Fibroblast of lung (primary cell): ENCODE results near the gene IL20RB.

Experiments used
- CTCF ChIP-seq, 2 donors: IDR thresholded peaks in 1 of 2; conservative IDR thresholded peaks in 1 of 2; 1 replicate in 1 of 2; 2 replicates in 1 of 2; pipeline ENCODE4 v1.5.1; 2011 to 2012; ENCODE audit warnings: low read length in 2 of 2, control low read depth in 1 of 2, inconsistent platforms in 1 of 2, low read depth in 1 of 2, mild to moderate bottlenecking in 1 of 2
- EZH2 ChIP-seq: IDR thresholded peaks from 2 replicates; pipeline ENCODE4 v1.5.1; 2012; ENCODE audit warnings: low read length, control low read depth, mild to moderate bottlenecking; ENCODE audit errors: missing control alignments

DNA sequence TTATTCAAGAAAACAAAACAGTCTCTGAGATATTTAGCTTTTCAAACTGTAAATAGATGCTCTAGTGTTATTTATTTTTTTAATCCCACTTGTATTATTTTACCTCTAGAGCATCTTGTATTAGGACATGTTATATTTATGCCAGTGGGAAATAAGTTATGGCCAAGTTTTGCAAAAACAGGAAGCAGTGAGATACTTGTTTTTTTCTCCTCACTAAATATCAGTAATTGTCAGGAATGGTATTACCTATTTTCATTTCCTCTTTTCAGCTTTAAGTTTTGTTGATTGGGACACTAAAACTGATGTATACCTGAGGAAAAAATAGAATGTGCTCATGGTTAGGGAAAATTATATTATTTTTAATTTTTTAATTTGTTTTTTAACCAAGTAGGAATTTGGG, 8.6 kb upstream of the IL20RB start:
- no peak for TF ChIP-seq CTCF (conservative IDR thresholded peaks at IDR 0.05 in 1 of 2, IDR thresholded peaks at IDR 0.05 in 1 of 2; ENCODE audit: low read depth in 1 of 2, low read length in 2 of 2)
- TF ChIP-seq EZH2, result no peak
